ENCODE results near the gene ZNF394.
"Not testable (repeated sequence)": the region's sequence is repeated elsewhere in the genome, so short reads cannot be mapped to it uniquely, and the experiment has no call there.

Gene ZNF394

DNA sequence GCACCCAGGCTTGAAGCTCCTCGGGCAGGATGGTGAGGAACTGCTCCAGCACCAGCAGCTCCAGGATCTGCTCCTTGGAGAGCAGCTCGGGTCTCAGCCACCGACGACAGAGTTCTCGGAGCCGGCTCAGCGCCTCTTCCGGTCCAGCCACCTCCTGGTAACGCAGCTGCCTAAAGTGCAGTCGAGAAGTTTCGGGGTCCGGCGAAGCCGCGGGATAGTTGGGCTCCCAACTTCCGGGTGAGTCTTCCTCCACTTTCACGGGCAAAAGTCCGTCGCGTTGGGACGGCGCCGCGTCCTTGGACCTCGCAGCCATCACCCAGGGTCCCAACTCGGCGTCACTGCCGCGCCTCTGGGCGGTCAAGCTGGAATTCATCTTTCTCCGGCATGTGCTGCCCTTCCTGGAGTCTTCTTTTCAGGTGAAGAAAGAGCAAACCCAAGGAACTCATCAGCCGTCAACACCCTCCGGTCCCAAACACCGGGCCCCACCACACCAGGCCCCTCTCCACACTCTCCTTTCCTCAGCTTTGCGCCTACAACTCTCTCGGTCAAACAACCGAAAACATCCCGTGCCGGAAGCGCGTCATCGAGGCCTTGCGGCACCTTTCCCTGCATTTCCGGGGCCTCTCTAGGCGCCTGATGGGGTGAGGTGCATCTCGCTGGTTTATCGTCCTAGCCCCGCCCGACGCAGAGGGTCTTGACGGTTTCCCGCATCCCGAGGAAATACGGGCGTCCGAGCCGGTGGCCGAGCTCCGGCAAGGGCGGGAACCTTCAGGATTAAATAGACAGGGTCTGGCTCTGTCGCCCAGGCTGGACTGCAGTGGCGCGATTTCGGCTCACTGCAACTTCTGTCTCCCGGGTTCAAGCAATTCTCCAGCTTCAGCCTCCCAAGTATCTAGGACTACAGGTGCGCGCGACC, at the start of gene ZNF394:
ZNF394 (minus strand) TSS at position 561 of the 916 bp plus-strand sequence; CDS start at position 373, 188 bp downstream.
- peak; percentile 80 to 87 (median 83) for DNase-seq (ENCODE audit: low read depth in 3 of 3)

DNA sequence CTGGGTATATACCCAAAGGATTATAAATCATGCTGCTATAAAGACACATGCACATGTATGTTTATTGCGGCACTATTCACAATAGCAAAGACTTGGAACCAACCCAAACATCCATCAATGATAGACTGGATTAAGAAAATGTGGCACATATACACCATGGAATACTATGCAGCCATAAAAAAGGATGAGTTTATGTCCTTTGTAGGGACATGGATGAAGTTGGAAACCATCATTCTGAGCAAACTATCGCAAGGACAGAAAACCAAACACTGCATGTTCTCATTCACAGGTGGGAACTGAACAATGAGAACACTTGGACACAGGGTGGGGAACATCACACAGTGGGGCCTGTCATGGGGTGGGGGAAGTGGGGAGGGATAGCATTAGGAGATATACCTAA, 49.5 kb upstream of the ZNF394 start:
- not testable (repeated sequence) for DNase-seq (ENCODE audit: low read depth in 3 of 3)

DNA sequence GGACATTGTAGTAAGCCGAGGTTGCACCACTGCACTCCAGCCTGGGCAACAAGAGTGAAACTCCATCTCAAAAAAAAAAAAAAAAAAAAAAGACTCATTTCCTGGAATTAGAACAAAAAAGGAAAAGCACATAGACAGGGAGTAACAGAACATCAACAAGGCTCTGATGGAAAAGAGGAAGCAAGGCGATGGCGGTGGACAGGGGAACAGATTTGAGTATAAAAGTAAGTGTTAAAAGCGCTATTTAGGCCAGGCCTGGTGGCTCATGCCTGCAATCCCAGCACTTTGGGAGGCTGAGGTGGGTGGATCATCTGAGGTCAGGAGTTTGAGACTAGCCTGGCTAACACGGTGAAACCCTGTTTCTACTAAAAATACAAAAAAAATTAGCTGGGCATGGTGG, 45.2 kb upstream of the ZNF394 start:
- DNase-seq (ENCODE audit: low read depth in 3 of 3), result not testable (repeated sequence)

DNA sequence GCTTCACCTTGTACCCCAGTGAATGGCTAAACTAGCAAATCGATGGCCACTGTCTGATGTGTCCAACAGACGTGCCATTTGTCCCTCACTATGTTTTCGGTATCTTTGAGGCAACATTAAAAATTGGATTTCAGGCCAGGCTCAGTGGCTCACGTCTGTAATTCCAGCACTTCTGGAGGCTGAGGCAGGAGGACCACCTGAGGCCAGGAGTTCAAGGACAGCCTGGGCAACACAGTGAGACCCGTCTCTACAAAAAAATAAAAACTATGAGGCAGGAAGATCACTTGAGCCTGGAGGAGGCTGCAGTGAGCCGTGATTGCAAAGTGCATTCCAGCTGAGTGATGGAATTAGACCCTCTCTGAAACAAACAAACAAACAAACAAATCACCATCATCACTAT, 43.8 kb upstream of the ZNF394 start:
- DNase-seq (ENCODE audit: low read depth in 3 of 3), result no peak

DNA sequence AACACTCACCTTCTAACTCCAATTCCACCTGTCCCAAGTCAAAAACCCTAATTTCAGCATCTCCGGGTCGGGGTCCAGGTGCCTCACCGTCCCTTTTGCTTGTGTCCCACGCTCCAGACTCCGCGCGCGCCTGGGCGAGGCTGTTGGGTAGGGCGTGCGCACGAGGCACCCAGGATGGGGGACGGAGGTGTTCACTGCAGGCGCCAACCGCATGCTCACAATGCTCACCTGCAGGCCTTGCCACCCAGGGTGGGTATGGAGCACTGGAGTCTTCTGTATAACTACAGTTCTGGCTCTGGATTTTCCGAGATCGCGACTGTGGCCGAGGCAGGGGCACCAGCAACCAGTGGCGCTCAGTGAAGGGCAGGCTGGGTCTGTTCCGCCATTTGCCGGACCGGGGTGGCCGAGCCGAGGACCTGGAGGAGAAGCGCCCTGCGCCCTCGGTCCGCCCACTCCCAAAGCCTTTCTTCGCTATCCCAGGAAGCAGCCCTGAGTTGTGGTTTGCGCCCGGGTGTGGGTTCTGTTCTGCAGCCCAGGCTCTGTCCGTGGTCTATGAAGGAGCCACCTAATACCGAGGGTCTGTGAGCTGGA, 43.1 kb upstream of the ZNF394 start:
- no peak for DNase-seq (ENCODE audit: low read depth in 3 of 3)

DNA sequence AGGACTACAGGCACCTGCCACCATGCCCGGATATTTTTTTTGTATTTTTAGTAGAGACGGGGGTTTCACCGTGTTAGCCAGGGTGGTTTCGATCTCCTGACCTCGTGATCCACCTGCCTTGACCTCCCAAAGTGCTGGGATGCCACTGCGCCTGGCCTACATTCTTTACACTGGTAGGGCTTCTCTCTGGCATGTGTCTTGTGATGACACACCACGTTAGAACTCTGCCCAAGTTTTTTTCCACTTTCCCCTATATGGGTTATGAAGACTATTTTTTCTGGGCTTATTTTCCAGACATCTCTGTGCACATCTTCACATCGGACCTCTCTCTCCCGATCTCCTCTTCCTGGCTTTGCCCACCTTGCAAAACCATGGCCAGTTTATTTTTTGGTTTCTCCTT, 41.1 kb upstream of the ZNF394 start:
- no peak for DNase-seq (ENCODE audit: low read depth in 3 of 3)

DNA sequence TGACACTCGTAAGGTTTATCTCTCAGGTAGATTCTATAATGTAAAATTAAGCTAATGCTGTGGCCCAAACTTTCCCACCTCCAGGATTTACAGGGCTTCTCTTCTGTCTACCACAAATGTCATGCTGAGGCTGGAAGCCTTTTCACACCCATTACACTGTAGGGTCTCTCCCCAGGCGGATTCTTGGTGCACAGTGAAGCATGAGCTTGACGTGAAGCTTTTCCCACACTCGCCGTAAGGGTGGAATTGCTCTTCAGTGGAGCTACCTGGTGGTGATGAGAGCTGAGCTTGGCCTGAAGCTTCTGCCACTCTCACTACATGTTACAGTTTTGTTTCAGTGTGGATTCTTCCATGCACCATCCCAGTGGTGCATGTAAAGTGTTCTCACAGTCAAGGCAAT, 40.5 kb upstream of the ZNF394 start:
- DNase-seq (ENCODE audit: low read depth in 3 of 3), result no peak

DNA sequence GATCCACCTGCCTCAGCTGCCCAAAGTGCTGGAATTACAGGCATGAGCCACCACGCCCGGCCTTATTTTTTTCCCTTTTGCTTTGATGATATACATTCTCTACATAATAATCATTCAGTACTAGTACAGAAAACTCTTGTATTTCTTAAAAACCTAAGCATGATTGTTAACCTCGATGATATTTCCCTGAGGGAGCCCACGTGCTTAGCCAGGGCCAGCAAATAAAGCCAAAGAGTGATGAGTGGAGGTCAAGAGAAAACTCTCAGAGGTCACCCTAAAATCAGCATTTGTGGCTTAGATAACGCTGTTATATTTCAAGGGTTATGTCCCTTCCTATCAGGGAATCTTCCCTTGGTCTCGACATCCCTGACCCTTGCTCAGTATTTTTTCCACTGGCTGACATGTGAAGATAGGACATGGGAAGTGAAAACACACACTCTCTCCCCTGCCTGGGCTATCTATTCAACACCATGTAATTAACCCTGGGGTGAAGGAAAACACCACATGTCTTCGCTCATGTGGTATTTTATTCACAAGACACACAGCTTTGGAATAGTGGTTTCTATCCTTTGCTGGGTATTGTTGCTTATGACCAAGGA, 39.2 kb upstream of the ZNF394 start:
- no peak for DNase-seq (ENCODE audit: low read depth in 3 of 3)

DNA sequence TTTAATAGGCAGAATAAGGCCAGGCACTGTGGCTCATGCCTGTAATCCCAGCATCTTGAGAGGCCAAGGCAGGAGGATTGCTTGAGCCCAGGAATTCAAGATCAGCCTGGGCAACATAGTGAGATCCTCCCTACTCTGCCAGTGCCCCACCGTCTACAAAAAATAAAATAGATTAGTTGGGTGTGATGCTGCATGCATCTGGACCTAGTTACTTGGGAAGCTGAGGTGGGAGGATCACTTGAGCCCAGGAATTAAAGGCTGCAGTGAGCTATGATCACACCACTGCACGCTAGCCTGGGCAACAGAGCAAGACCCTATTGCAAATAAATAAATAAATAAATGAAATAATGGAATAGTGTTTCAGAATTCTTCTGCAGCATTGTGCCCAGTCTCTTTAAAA, 35.6 kb upstream of the ZNF394 start:
- no peak for DNase-seq (ENCODE audit: low read depth in 3 of 3)

DNA sequence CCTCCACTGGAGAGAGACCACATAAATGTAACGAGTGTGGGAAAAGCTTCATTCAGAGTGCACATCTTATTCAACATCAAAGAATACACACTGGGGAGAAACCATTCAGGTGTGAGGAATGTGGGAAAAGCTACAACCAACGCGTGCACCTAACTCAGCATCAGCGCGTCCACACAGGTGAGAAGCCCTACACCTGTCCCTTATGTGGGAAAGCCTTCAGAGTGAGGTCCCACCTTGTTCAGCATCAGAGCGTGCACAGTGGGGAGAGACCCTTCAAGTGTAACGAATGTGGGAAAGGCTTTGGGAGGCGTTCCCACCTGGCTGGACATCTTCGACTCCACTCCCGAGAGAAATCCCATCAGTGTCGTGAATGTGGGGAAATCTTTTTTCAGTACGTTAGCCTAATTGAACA, 31.3 kb upstream of the ZNF394 start:
- no peak for DNase-seq (ENCODE audit: low read depth in 3 of 3)

DNA sequence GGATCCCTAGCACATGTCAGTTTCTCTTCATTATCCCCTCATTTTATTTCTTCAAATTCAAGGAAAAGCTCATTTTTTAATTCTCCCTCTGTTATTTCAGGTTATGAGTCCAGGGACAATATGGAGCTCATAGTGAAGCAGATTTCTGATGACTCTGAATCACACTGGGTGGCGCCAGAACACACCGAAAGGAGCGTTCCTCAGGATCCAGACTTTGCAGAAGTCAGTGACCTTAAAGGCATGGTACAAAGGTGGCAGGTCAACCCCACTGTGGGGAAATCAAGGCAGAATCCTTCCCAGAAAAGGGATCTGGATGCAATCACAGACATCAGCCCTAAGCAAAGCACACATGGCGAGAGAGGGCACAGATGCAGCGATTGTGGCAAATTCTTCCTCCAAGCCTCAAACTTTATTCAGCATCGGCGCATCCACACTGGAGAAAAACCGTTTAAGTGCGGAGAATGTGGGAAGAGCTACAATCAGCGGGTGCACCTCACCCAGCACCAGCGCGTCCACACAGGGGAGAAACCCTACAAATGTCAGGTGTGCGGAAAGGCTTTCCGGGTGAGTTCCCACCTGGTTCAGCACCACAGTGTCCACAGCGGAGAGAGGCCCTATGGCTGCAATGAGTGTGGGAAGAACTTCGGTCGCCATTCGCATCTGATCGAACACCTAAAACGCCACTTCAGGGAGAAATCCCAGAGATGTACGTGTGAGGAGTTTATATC, 25.8 kb upstream of the ZNF394 start:
- DNase-seq (ENCODE audit: low read depth in 3 of 3), result peak in 1 of 3 experiments; percentile 9

DNA sequence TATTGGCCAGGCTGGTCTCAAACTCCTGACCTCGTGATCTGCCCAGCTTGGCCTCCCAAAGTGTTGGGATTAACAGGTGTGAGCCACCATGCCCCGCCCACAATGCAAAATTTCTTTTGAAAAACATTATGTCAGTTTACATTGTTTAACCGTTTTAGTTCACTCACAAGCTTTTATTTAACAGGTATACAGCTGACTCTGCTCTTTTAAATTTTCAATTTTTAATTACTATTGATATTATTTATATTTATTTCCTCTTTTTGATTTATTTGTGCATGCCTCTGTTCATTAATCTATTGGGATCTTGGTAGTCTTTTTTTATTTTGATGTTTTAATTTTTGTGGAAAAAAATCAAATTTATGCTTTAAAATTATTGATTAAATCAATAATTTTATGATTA, 21.3 kb upstream of the ZNF394 start:
- no peak for DNase-seq (ENCODE audit: low read depth in 3 of 3)

DNA sequence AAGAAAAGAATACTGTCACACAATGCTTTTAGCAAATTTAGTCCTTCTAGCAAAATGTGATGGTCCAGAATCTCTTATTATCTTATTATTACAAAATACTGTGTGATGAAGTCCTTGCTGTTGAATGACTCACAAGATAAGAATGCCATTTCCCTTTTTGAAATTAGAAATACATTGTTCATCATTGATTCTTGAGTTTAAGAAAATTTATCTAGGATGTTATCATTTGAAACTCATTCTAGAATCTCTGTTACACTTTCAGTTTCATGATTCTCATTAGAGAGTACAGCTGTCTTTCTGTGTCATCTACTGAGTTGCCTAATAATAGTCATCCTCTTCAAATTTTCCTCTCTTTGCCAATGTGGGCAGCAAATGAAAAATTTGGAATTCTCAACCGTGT, 14.0 kb upstream of the ZNF394 start:
- DNase-seq (ENCODE audit: low read depth in 3 of 3), result no peak

DNA sequence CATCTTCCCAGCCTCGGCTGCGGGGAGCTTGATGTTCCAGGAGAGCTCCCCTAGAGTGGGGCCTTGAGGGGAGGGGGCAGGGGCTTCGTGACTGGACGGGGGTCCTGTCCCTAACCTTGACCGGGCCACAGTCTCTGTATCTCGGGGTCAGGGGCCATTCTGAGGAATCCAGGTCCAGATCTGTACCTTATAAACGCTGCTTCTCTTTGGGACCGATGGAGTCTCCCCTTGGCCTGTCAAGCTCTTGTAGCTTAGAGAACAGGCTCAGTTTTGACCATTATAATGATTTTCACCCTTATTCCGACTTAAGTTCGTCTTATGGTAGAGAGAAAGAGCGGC, 5.2 kb upstream of the ZNF394 start:
- DNase-seq (ENCODE audit: low read depth in 3 of 3), result no peak

DNA sequence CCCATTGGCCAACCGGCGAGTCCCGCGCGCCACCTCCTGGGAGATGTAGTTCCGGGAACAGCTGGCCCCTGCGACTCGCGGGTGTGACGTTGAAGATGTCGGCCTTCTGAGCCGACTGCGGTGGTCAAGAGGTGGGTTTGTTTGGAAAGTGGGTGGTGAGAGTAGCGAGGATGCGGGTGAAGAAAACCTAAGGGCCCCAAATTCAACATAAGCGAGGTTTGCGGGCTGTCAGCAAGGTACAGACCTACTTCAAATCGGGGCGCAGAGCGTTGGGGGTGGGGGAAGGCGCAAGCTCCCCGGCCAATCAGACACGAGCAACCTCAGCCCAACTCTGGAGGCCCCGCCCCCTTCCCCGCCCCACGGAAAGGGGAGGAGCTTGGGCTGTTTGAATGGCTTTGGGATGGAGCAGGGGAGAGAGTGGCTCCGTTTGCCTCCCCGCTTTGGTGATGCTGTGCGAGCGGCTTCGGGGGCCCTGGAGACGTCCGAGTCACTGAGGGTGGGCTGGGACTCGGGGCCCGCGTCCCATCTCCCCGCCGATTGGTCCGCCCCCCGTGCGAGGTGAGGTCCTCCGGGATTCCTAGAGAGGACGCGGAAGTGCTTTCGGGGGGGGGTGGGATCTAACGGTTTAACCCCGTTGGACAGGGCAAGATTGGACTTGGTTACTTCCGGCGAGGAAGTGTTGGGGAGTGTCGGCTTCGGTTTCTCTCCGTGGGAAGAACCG, 4.7 kb upstream of the ZNF394 start, which contains the start of gene ZKSCAN5:
ZKSCAN5 (plus strand) TSS at position 60 of the 721 bp plus-strand sequence. CDS start 1,383 bp downstream, outside the sequence.
- DNase-seq (ENCODE audit: low read depth in 3 of 3), result peak; percentile 91 to 96 (median 93)

DNA sequence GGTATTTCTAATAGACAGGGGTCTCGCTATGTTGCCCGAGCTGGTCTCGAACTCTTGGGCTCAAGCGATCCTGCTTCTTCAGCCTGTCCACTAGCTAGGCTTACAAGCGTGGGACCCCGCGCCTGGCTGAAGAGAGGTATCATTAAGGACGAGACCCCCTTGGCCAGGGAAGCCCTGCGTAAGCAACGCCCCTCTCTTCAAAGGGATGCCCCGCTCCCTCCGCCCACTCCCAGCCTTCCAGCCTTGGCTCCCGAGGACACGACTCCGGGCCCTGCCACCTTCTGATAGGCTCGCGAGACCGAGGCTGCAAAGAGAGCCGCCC, 4.2 kb upstream of the ZNF394 start:
- DNase-seq (ENCODE audit: low read depth in 3 of 3), result no peak

DNA sequence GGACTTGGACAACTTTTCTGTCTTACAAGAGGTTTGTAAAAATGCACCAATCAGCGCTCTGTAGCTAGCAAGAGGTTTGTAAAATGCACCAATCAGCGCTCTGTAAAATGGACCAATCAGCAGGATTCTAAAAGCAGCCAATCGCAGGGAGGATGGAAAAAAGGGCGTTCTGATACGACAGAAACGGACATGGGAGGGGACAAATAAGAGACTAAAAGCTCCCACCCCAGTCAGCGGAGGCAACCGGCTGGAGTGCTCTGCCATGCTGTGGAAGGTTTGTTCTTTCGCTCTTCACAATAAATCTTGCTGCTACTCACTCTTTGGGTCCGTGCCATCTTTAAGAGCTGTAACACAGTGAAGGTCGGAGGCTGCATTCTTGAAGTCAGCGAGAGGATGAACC, 1.2 kb upstream of the ZNF394 start:
- DNase-seq (ENCODE audit: low read depth in 3 of 3), result not testable (repeated sequence)

DNA sequence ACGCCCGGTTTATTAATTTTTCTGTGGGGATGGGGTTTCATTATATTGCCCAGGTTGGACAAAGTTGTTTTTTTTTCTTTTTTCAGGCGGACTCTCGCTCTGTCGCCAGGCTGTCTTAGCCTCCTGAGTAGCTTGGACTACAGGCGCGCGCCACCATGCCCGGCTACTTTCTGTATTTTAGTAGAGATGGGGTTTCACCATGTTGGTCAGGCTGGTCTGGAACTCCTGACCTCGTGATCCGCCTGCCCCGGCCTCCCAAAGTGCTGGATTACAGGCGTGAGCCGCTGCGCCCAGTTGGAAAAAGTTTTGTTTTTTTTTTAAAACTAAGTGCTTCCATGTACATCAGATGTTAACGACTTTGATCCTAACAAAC, 542 bp upstream of the ZNF394 start:
- DNase-seq (ENCODE audit: low read depth in 3 of 3), result no peak

DNA sequence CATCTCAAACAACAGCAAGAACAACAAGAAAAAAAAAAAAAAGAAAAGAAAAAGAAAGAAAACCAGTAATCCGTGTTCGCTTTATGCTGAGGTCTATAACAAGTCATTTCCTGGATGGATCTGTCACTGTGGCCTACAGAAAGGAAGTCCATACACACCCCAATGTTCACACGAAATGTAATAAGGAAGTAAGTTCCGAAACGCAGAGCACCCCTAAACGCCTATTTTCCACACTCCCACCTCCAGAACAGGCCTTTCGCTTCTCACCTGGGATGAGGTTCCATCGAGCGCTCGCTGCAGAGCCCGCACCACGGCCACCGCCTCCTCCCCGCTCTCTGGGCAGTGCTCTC, 735 bp downstream of the ZNF394 start:
- no peak for DNase-seq (ENCODE audit: low read depth in 3 of 3)

DNA sequence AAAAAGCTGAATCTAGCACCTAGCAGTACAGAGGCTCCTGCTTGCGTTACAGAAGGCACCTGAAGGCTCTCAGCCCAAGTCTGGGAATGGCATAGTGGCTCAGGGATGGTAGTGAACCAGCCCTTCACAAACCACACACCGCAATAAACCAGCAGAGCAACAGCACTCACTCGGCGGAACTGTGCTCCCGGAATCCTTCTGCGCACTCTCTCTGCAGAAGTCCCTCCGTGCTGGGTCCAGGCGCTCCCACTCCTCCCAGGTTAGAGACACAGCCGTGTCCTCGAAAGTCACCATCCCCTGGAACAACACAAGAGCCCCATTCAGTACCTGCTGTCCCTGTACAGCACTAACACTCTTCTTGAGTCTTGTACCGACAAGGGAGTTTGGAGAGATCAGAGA, 1.5 kb downstream of the ZNF394 start:
- DNase-seq (ENCODE audit: low read depth in 3 of 3), result no peak

DNA sequence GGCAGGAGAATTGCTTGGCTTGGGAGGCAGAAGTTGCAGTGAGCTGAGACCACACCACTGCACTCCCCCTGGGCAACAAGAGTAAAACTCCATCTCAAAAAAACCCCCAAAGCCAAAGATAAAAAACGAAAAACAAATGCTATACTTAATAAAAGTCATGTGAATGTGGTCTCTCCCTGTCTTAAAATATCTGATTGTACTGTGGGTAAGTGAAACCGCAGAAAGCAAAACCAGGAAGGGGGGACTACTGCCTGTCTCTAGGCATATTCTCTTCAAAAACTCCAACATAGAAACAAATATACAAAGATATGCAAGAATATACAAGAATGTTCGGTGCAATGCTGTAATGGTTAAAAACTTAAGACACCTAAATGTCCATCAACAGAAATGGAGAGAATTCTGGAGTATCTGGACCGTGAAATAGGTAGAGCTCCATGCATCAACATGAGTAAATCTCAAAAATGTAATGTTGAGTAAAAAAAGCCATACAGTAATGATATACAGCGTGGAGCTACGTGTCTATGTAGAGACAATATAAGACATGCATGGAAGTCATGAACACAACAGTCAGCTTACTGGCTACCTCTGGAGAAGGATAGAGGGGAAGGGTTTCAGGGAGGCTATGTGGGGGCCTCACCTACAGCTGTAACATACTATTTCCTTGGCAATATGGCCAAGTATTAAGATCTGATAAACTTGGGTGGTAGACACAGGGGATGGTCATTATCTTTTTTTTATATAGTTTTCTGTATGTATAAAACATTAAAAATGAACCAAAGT, 2.1 kb downstream of the ZNF394 start:
- no peak for DNase-seq (ENCODE audit: low read depth in 3 of 3)

Data from stimulated activated CD4-positive, alpha-beta T cell treated with anti-CD3 and anti-CD28 coated beads, TNF-alpha, amount 100 ng/mL, for 24 hours (primary cell).